SU-DHL-6 (cell line): ENCODE measurements around the gene SLC8A1.

Experiments used
- H2AFZ ChIP-seq: fragments of 200-600 bp; sonication (generic); 2 replicates; pipeline ENCODE4 v1.6.1; 2014; ENCODE audit warnings: low read depth, mild to moderate bottlenecking, moderate library complexity, mixed read lengths, antibody characterized with exemption, low read length; ENCODE audit not compliant: severe bottlenecking
- H3F3A ChIP-seq: fragments of 200-600 bp; shearing (Covaris generic); 2 replicates; pipeline ENCODE4 v1.6.0; 2016; ENCODE audit warnings: antibody characterized with exemption, mild to moderate bottlenecking; ENCODE audit not compliant: insufficient read depth
- H3K27ac ChIP-seq: fragments of 200-600 bp; sonication (generic); 2 replicates; pipeline ENCODE4 v1.5.1; 2016; ENCODE audit warnings: low read depth, mild to moderate bottlenecking, low read length, moderate library complexity, mixed read lengths
- H3K27me3 ChIP-seq: fragments of 200-600 bp; sonication (generic), shearing (Covaris generic); 2 replicates; pipeline ENCODE4 v1.6.0; 2014; ENCODE audit warnings: mild to moderate bottlenecking, low read length
- H3K36me3 ChIP-seq: fragments of 200-600 bp; sonication (generic); 2 replicates; pipeline ENCODE4 v1.6.1; 2014; ENCODE audit warnings: mild to moderate bottlenecking, low read length, mixed read lengths
- H3K4me2 ChIP-seq: fragments of 300-600, 200-600 bp; shearing (Covaris generic), sonication (generic); 2 replicates; pipeline ENCODE4 v1.6.0; 2014; ENCODE audit warnings: low read length, low read depth, mild to moderate bottlenecking; ENCODE audit not compliant: poor library complexity, severe bottlenecking
- H3K4me3 ChIP-seq: fragments of 200-600 bp; sonication (generic); 2 replicates; pipeline ENCODE4 v1.5.1; 2014; ENCODE audit warnings: antibody characterized with exemption, low read length, mild to moderate bottlenecking, mixed read lengths; ENCODE audit not compliant: insufficient read depth, poor library complexity, severe bottlenecking
- H3K79me2 ChIP-seq: fragments of 200-600 bp; sonication (generic); 2 replicates; pipeline ENCODE4 v1.6.1; 2014; ENCODE audit warnings: mild to moderate bottlenecking, low read length, moderate library complexity; ENCODE audit not compliant: insufficient read depth
- H3K9ac ChIP-seq: fragments of 200-600 bp; sonication (generic); 2 replicates; pipeline ENCODE4 v1.7.0; 2014; ENCODE audit warnings: mild to moderate bottlenecking, low read length
- H3K9me2 ChIP-seq: fragments of 200-600 bp; sonication (generic); replicated peaks from 2 replicates; pipeline ENCODE4 v1.6.1; 2014; ENCODE audit warnings: low read length; ENCODE audit not compliant: insufficient read depth
- H3K9me3 ChIP-seq: fragments of 200-600 bp; sonication (generic); 2 replicates; pipeline ENCODE4 v1.6.1; 2014; ENCODE audit warnings: low read length, mixed read lengths; ENCODE audit not compliant: insufficient read depth
- H4K20me1 ChIP-seq: fragments of 200-600 bp; sonication (generic); 2 replicates; pipeline ENCODE4 v1.6.1; 2014; ENCODE audit warnings: low read depth, mild to moderate bottlenecking, antibody characterized with exemption, low read length, moderate library complexity, mixed read lengths
- CTCF ChIP-seq: fragments of 200-600 bp; sonication (generic); IDR thresholded peaks from one replicate; pipeline ENCODE4 v1.5.1; 2017; ENCODE audit warnings: antibody characterized with exemption, mild to moderate bottlenecking, low read length, moderate library complexity; ENCODE audit not compliant: insufficient read depth, poor library complexity, severe bottlenecking
- EZH2phosphoT487 ChIP-seq: fragments of 200-600 bp; sonication (generic), shearing (Covaris generic); conservative IDR thresholded peaks from 2 replicates; pipeline ENCODE4 v1.6.1; 2018; ENCODE audit warnings: mild to moderate bottlenecking, antibody characterized with exemption, low read length, moderate library complexity, mixed read lengths

SLC8A1 gene

GRCh38 chr2:40118622-40119021 lies 333.3 kb downstream of the SLC8A1 start:
- no peaks in the 10 kb centered on the region for H3K36me3 ChIP-seq
- no peak overlapping the region for H3K4me3 ChIP-seq
- no peak overlapping the region for H3K4me2 ChIP-seq
- H2AFZ ChIP-seq = no peak overlapping the region
- no peak overlapping the region for H3K27ac ChIP-seq
- H3K79me2 ChIP-seq = no peaks in the 10 kb centered on the region
- no peaks in the 10 kb centered on the region for H3K9me3 ChIP-seq
- no peaks in the 10 kb centered on the region for H3K27me3 ChIP-seq
- no peaks in the 10 kb centered on the region for H4K20me1 ChIP-seq
- H3F3A ChIP-seq = no peaks in the 10 kb centered on the region
- no peaks in the 10 kb centered on the region for H3K9me2 ChIP-seq
- TF ChIP-seq EZH2phosphoT487 (no peak), CTCF (no peak)
- H3K9ac ChIP-seq = no peak overlapping the region

GRCh38 chr2:40115894-40116293 lies 336.0 kb downstream of the SLC8A1 start:
- H3K36me3 ChIP-seq = no peaks in the 10 kb centered on the region
- TF ChIP-seq CTCF (no peak), EZH2phosphoT487 (no peak)
- no peaks in the 10 kb centered on the region for H3F3A ChIP-seq
- H3K4me3 ChIP-seq = no peak overlapping the region
- H3K4me2 ChIP-seq = no peak overlapping the region
- no peaks in the 10 kb centered on the region for H3K9me3 ChIP-seq
- H3K9me2 ChIP-seq = no peaks in the 10 kb centered on the region
- H3K9ac ChIP-seq = no peak overlapping the region
- no peak overlapping the region for H2AFZ ChIP-seq
- H3K79me2 ChIP-seq = no peaks in the 10 kb centered on the region
- no peaks in the 10 kb centered on the region for H4K20me1 ChIP-seq
- H3K27me3 ChIP-seq = no peaks in the 10 kb centered on the region
- H3K27ac ChIP-seq = no peak overlapping the region

- Histone ChIP-seq H4K20me1 (no peaks in the 10 kb centered on the region), H3K9me2 (no peaks in the 10 kb centered on the region), H3K9me3 (no peaks in the 10 kb centered on the region)
Measured at GRCh38 chr2:40115348-40115747, 336.5 kb downstream of the SLC8A1 start.

More at GRCh38 chr2:40115348-40115747, 336.5 kb downstream of the SLC8A1 start:
- no peaks in the 10 kb centered on the region for H3K36me3 ChIP-seq
- no peaks in the 10 kb centered on the region for H3K27me3 ChIP-seq
- H2AFZ ChIP-seq = no peak overlapping the region
- H3F3A ChIP-seq = no peaks in the 10 kb centered on the region
- H3K9ac ChIP-seq = no peak overlapping the region
- TF ChIP-seq EZH2phosphoT487 (no peak), CTCF (no peak)
- no peak overlapping the region for H3K4me2 ChIP-seq
- no peak overlapping the region for H3K4me3 ChIP-seq
- H3K27ac ChIP-seq = no peak overlapping the region
- H3K79me2 ChIP-seq = no peaks in the 10 kb centered on the region
